Measurements from ENCODE around the gene CACNA2D3. TPM values are rescaled to one million over a fixed set of nuclear protein-coding genes. Genes with fewer than 3 reads are reported as not detected.
A peak's percentile ranks its signal among the peaks of the same experiment; 100 is the strongest.

CACNA2D3 gene
- total and polyA plus RNA-seq, 3 experiments from 2014 or later: not detected

- ChIA-PET POLR2A (no interaction called here), CTCF (no interaction called here)
- peaks cover 4 to 19% (median 8%) of the 10 kb centered on the region in 5 donors for H3K9me3 Mint-ChIP-seq
- H3K27ac Mint-ChIP-seq: no peak overlapping the region
- no peaks in the 10 kb centered on the region for H3K36me3 Mint-ChIP-seq
- no peak overlapping the region for H3K4me3 Mint-ChIP-seq
- H3K27ac ChIP-seq (ENCODE audit: low read depth, low read length): no peak overlapping the region
- no peak overlapping the region for H3K4me3 ChIP-seq (ENCODE audit: low read length)
- no peaks in the 10 kb centered on the region for H3K9me3 ChIP-seq (ENCODE audit: low read length)
- DNase-seq: no peak
- no peaks in the 10 kb centered on the region for H3K4me1 Mint-ChIP-seq
- no peaks in the 10 kb centered on the region for H3K27me3 ChIP-seq (ENCODE audit: insufficient read depth, low read length, poor library complexity, severe bottlenecking)
- peaks cover 0 to 3% of the 10 kb centered on the region in 2 donors for H3K27me3 Mint-ChIP-seq
- H3K36me3 ChIP-seq (ENCODE audit: insufficient read depth, low read length): no peaks in the 10 kb centered on the region
- no peaks in the 10 kb centered on the region for H3K4me1 ChIP-seq (ENCODE audit: insufficient read depth, low read length)
Measured at GRCh38 chr3:54649551-54649950, 527.2 kb downstream of the CACNA2D3 start.

- Mint-ChIP-seq H3K27me3 (peaks cover 0 to 3% of the 10 kb centered on the region in 2 donors), H3K36me3 (no peaks in the 10 kb centered on the region), H3K9me3 (peaks cover 2 to 17% (median 6%) of the 10 kb centered on the region in 5 donors), H3K27ac (no peak overlapping the region), H3K4me3 (no peak overlapping the region), H3K4me1 (no peaks in the 10 kb centered on the region)
- no peaks in the 10 kb centered on the region for H3K36me3 ChIP-seq (ENCODE audit: insufficient read depth, low read length)
- H3K9me3 ChIP-seq (ENCODE audit: low read length): no peaks in the 10 kb centered on the region
- no peak for DNase-seq
- POLR2A ChIA-PET: no interaction called here
- no peaks in the 10 kb centered on the region for H3K27me3 ChIP-seq (ENCODE audit: insufficient read depth, low read length, poor library complexity, severe bottlenecking)
- H3K4me3 ChIP-seq (ENCODE audit: low read length): no peak overlapping the region
- no peak overlapping the region for H3K27ac ChIP-seq (ENCODE audit: low read depth, low read length)
- CTCF ChIA-PET: no interaction called here
- H3K4me1 ChIP-seq (ENCODE audit: insufficient read depth, low read length): no peaks in the 10 kb centered on the region
Measured at GRCh38 chr3:54653456-54654195, 531.3 kb downstream of the CACNA2D3 start.

- Mint-ChIP-seq H3K4me3 (no peak overlapping the region), H3K27ac (no peak overlapping the region)
Measured at GRCh38 chr3:54654776-54655175, 532.4 kb downstream of the CACNA2D3 start.

GRCh38 chr3:54659347-54659746, 537.0 kb downstream of the CACNA2D3 start:
- CTCF ChIA-PET: no interaction called here
- no peaks in the 10 kb centered on the region for H3K36me3 Mint-ChIP-seq
- Histone ChIP-seq H3K27me3 (ENCODE audit: insufficient read depth, low read length, poor library complexity, severe bottlenecking) (no peaks in the 10 kb centered on the region), H3K4me1 (ENCODE audit: insufficient read depth, low read length) (no peaks in the 10 kb centered on the region), H3K27ac (ENCODE audit: low read depth, low read length) (no peak overlapping the region), H3K4me3 (ENCODE audit: low read length) (no peak overlapping the region), H3K36me3 (ENCODE audit: insufficient read depth, low read length) (no peaks in the 10 kb centered on the region), H3K9me3 (ENCODE audit: low read length) (no peaks in the 10 kb centered on the region)
- DNase-seq: no peak
- H3K27ac Mint-ChIP-seq: no peak overlapping the region
- no peaks in the 10 kb centered on the region for H3K4me1 Mint-ChIP-seq
- H3K9me3 Mint-ChIP-seq: peaks cover 0 to 7% (median 0%) of the 10 kb centered on the region in 5 donors
- POLR2A ChIA-PET: no interaction called here
- H3K27me3 Mint-ChIP-seq: peaks cover 0 to 2% of the 10 kb centered on the region in 2 donors
- H3K4me3 Mint-ChIP-seq: no peak overlapping the region

More at GRCh38 chr3:54654776-54655175, 532.4 kb downstream of the CACNA2D3 start:
- Mint-ChIP-seq H3K4me1 (no peaks in the 10 kb centered on the region), H3K27me3 (peaks cover 0 to 3% of the 10 kb centered on the region in 2 donors), H3K36me3 (no peaks in the 10 kb centered on the region), H3K9me3 (peaks cover 0 to 13% (median 6%) of the 10 kb centered on the region in 5 donors)
- DNase-seq: no peak
- POLR2A ChIA-PET: no interaction called here
- no peaks in the 10 kb centered on the region for H3K36me3 ChIP-seq (ENCODE audit: insufficient read depth, low read length)
- H3K4me3 ChIP-seq (ENCODE audit: low read length): no peak overlapping the region
- H3K9me3 ChIP-seq (ENCODE audit: low read length): no peaks in the 10 kb centered on the region
- CTCF ChIA-PET: no interaction called here
- no peak overlapping the region for H3K27ac ChIP-seq (ENCODE audit: low read depth, low read length)
- no peaks in the 10 kb centered on the region for H3K4me1 ChIP-seq (ENCODE audit: insufficient read depth, low read length)
- no peaks in the 10 kb centered on the region for H3K27me3 ChIP-seq (ENCODE audit: insufficient read depth, low read length, poor library complexity, severe bottlenecking)

GRCh38 chr3:54660714-54661132, 538.4 kb downstream of the CACNA2D3 start:
- Histone ChIP-seq H3K4me1 (ENCODE audit: insufficient read depth, low read length) (no peaks in the 10 kb centered on the region), H3K4me3 (ENCODE audit: low read length) (no peak overlapping the region), H3K27me3 (ENCODE audit: insufficient read depth, low read length, poor library complexity, severe bottlenecking) (no peaks in the 10 kb centered on the region), H3K9me3 (ENCODE audit: low read length) (no peaks in the 10 kb centered on the region), H3K36me3 (ENCODE audit: insufficient read depth, low read length) (no peaks in the 10 kb centered on the region), H3K27ac (ENCODE audit: low read depth, low read length) (no peak overlapping the region)
- no peak overlapping the region for H3K4me3 Mint-ChIP-seq
- H3K27ac Mint-ChIP-seq: peak overlapping the region in 1 of 8 donors; percentile 9
- H3K9me3 Mint-ChIP-seq: peaks cover 0 to 4% (median 0%) of the 10 kb centered on the region in 5 donors
- DNase-seq: no peak
- no peaks in the 10 kb centered on the region for H3K4me1 Mint-ChIP-seq
- peaks cover 0 to 2% of the 10 kb centered on the region in 2 donors for H3K27me3 Mint-ChIP-seq
- CTCF ChIA-PET: no interaction called here
- no peaks in the 10 kb centered on the region for H3K36me3 Mint-ChIP-seq
- POLR2A ChIA-PET: no interaction called here

GRCh38 chr3:54661151-54661550, 538.8 kb downstream of the CACNA2D3 start:
- POLR2A ChIA-PET: no interaction called here
- Mint-ChIP-seq H3K4me1 (no peaks in the 10 kb centered on the region), H3K27me3 (peaks cover 0 to 2% of the 10 kb centered on the region in 2 donors), H3K36me3 (no peaks in the 10 kb centered on the region), H3K27ac (no peak overlapping the region), H3K9me3 (peaks cover 0 to 4% (median 0%) of the 10 kb centered on the region in 5 donors), H3K4me3 (no peak overlapping the region)
- Histone ChIP-seq H3K36me3 (ENCODE audit: insufficient read depth, low read length) (no peaks in the 10 kb centered on the region), H3K4me1 (ENCODE audit: insufficient read depth, low read length) (no peaks in the 10 kb centered on the region), H3K9me3 (ENCODE audit: low read length) (no peaks in the 10 kb centered on the region), H3K4me3 (ENCODE audit: low read length) (no peak overlapping the region), H3K27me3 (ENCODE audit: insufficient read depth, low read length, poor library complexity, severe bottlenecking) (no peaks in the 10 kb centered on the region), H3K27ac (ENCODE audit: low read depth, low read length) (no peak overlapping the region)
- CTCF ChIA-PET: no interaction called here
- DNase-seq: no peak

- ChIA-PET CTCF (no interaction called here), POLR2A (no interaction called here)
- Mint-ChIP-seq H3K36me3 (no peaks in the 10 kb centered on the region), H3K27me3 (peaks cover 0 to 2% of the 10 kb centered on the region in 2 donors), H3K9me3 (peaks cover 0 to 5% (median 2%) of the 10 kb centered on the region in 5 donors), H3K27ac (no peak overlapping the region), H3K4me3 (no peak overlapping the region), H3K4me1 (no peaks in the 10 kb centered on the region)
- Histone ChIP-seq H3K27me3 (ENCODE audit: insufficient read depth, low read length, poor library complexity, severe bottlenecking) (no peaks in the 10 kb centered on the region), H3K36me3 (ENCODE audit: insufficient read depth, low read length) (no peaks in the 10 kb centered on the region), H3K4me3 (ENCODE audit: low read length) (no peak overlapping the region), H3K4me1 (ENCODE audit: insufficient read depth, low read length) (no peaks in the 10 kb centered on the region), H3K27ac (ENCODE audit: low read depth, low read length) (no peak overlapping the region), H3K9me3 (ENCODE audit: low read length) (no peaks in the 10 kb centered on the region)
- no peak for DNase-seq
Measured at GRCh38 chr3:54663501-54664011, 541.2 kb downstream of the CACNA2D3 start.

GRCh38 chr3:54665016-54665600, 542.8 kb downstream of the CACNA2D3 start:
- Mint-ChIP-seq H3K9me3 (peaks cover 0 to 5% (median 1%) of the 10 kb centered on the region in 5 donors), H3K36me3 (no peaks in the 10 kb centered on the region), H3K4me3 (no peak overlapping the region), H3K27ac (no peak overlapping the region), H3K27me3 (peaks cover 0 to 2% of the 10 kb centered on the region in 2 donors), H3K4me1 (no peaks in the 10 kb centered on the region)
- Histone ChIP-seq H3K27me3 (ENCODE audit: insufficient read depth, low read length, poor library complexity, severe bottlenecking) (no peaks in the 10 kb centered on the region), H3K27ac (ENCODE audit: low read depth, low read length) (no peak overlapping the region), H3K9me3 (ENCODE audit: low read length) (no peaks in the 10 kb centered on the region), H3K36me3 (ENCODE audit: insufficient read depth, low read length) (no peaks in the 10 kb centered on the region), H3K4me1 (ENCODE audit: insufficient read depth, low read length) (no peaks in the 10 kb centered on the region), H3K4me3 (ENCODE audit: low read length) (no peak overlapping the region)
- ChIA-PET CTCF (no interaction called here), POLR2A (no interaction called here)
- DNase-seq: no peak

All from CD8-positive, alpha-beta memory T cell (primary cell).